Mononuclear cell (primary cell): ENCODE measurements around the gene TUBA8. TPM values are rescaled to one million over a fixed set of nuclear protein-coding genes. Genes with fewer than 3 reads are reported as not detected.
"Not testable (repeated sequence)": the region's sequence is repeated elsewhere in the genome, so short reads cannot be mapped to it uniquely, and the experiment has no call there.

Source experiments
- H3K27me3 ChIP-seq: 2 replicates; pipeline ENCODE4 v1.6.0; 2011; ENCODE audit warnings: low read length, control low read depth; ENCODE audit not compliant: insufficient read depth
- H3K4me1 ChIP-seq: 2 replicates; pipeline ENCODE4 v1.5.1; 2011; ENCODE audit warnings: mild to moderate bottlenecking, low read length, control low read depth; ENCODE audit not compliant: insufficient read depth
- H3K4me3 ChIP-seq: 2 replicates; pipeline ENCODE4 v1.5.1; 2011; ENCODE audit warnings: mild to moderate bottlenecking, low read length, moderate library complexity
- H3K9me3 ChIP-seq: 2 replicates; pipeline ENCODE4 v1.5.1; 2011; ENCODE audit warnings: low read depth, mild to moderate bottlenecking, control low read depth, low read length
- total RNA-seq: library from RNA; depleted of rRNA; stranded (reverse); fragments of >200 nt; gene quantifications from one replicate; pipeline ENCODE4 v1.2.3, GENCODE V29; 2012

TUBA8 gene
- total RNA-seq, 1 donor, result 7.7 TPM

DNA sequence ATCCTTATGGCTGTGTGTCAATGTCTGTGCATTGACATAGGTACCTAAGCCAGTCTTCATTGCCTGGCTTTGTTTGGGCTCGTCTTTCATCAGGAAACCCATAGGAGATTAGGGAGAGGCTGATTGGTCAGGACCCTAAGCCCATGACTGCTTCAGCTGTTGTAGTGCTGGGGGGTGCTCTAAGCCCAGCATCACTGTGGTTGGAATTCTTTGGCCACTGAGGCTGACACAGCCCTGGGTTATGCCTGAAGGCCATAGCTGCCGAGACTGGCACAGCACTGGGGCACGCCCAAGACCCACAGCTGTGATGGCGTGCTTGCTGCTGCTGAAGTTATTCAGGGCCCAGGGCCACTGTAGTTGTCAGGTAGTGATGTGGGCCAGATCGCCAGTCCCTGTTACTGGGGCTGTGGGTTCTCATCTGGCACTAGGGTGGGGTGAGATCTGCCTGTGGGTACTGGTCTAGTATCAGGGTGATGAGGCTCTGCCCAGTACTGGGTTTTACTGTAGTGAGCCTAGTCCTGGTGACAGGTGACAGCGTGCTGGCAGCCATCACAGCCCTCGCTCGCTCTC, 44.3 kb downstream of the TUBA8 start:
- peaks cover 13% of the 10 kb centered on the region for H3K4me1 ChIP-seq

GRCh38 chr22:18155546-18155945, 44.9 kb downstream of the TUBA8 start:
- not testable (repeated sequence) for H3K9me3 ChIP-seq, H3K4me3 ChIP-seq, H3K27me3 ChIP-seq
- peaks cover 11% of the 10 kb centered on the region for H3K4me1 ChIP-seq

More for the DNA sequence above, 44.3 kb downstream of the TUBA8 start:
- H3K27me3 ChIP-seq, result no peaks in the 10 kb centered on the region
- H3K4me3 ChIP-seq, result no peak overlapping the region
- H3K9me3 ChIP-seq, result no peaks in the 10 kb centered on the region

GRCh38 chr22:18156878-18157713, 46.5 kb downstream of the TUBA8 start:
- no peaks in the 10 kb centered on the region for H3K27me3 ChIP-seq
- no peaks in the 10 kb centered on the region for H3K9me3 ChIP-seq
- peaks cover 7% of the 10 kb centered on the region for H3K4me1 ChIP-seq
- H3K4me3 ChIP-seq, result no peak overlapping the region

DNA sequence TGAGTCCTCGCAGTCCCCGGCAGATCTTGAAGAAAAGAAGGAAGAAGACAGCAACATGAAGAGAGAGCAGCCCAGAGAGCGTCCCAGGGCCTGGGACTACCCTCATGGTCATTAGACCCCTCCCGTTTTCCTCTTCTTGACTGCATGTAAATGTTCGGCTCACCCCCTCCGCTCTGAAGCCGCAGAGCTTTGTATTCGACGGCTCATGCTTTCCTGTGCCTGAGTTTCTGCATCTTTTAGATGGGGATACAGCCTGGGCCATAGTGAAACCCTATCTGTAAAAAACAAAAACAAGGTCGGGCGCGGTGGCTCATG, 47.1 kb downstream of the TUBA8 start:
- peaks cover 1% of the 10 kb centered on the region for H3K4me1 ChIP-seq
- H3K4me3 ChIP-seq, result no peak overlapping the region
- H3K9me3 ChIP-seq, result no peaks in the 10 kb centered on the region

DNA sequence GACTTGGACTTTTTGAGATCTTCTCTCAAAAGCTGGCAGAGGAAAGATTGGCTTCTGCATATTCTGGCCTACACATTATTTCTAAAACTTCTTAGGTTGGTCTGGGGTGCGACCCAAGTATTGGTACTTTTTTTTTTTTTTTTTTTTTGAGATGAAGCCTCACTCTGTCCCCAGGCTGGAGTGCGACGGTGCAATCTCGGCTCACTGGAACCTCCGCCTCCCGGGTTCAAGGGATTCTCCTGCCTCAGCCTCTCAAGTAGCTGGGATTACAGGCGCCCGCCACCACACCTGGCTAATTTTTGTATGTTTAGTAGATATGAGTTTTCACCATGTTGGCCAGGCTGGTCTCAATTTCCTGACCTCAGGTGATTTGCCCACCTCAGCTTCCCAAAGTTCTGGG, 50.0 kb downstream of the TUBA8 start:
- H3K4me3 ChIP-seq, H3K27me3 ChIP-seq, H3K9me3 ChIP-seq, H3K4me1 ChIP-seq: not testable (repeated sequence)

More for the DNA sequence above, 47.1 kb downstream of the TUBA8 start:
- no peaks in the 10 kb centered on the region for H3K27me3 ChIP-seq

- not testable (repeated sequence) for H3K4me1 ChIP-seq, H3K4me3 ChIP-seq, H3K27me3 ChIP-seq, H3K9me3 ChIP-seq
Measured at GRCh38 chr22:18163843-18164242, 53.2 kb downstream of the TUBA8 start.

GRCh38 chr22:18164584-18164983, 54.0 kb downstream of the TUBA8 start:
- not testable (repeated sequence) for H3K27me3 ChIP-seq

DNA sequence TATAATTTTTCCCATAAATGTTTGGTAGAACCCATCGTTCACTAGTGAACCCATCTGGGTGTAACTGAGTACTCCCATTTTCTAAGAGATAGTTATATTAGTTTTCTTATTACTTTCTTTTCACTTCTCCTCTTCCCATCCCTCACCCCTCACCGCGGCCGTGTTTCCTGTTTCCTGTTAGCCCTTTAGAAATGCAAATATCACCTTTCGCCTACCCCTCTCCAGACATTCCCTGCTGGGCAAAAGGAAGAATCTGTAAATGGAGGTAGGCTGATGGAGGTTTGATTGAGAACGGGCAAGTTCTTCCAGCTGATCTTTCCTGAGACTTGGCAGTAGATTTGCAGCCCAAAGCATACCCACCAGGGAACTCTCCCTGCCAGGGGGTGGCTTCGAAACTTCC, 54.7 kb downstream of the TUBA8 start:
- H3K4me3 ChIP-seq, H3K4me1 ChIP-seq, H3K9me3 ChIP-seq, H3K27me3 ChIP-seq: not testable (repeated sequence)

More at GRCh38 chr22:18164584-18164983, 54.0 kb downstream of the TUBA8 start:
- H3K4me3 ChIP-seq, H3K4me1 ChIP-seq, H3K9me3 ChIP-seq: not testable (repeated sequence)

DNA sequence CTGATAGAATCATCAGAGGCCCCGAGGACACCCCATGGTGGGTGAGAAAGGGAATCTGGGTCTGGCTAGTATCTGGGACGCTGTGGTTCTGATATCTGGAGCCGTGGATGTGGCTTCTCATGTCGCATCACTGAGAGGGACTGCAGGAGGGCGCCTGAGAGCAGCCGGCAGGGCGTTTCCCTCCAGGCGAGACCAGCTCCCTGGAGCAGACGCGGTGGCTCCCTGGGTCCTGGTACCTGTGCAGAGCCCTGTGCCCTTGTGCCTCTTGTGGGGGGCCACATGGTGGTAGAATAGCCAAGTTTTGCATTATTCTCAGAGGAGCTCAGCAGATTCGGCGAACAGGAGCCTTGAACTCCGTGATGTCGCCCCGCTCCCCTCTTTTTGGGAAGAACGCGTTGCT, 59.7 kb downstream of the TUBA8 start:
- H3K27me3 ChIP-seq, H3K4me3 ChIP-seq, H3K9me3 ChIP-seq, H3K4me1 ChIP-seq: not testable (repeated sequence)

- H3K4me3 ChIP-seq, H3K9me3 ChIP-seq, H3K27me3 ChIP-seq, H3K4me1 ChIP-seq: not testable (repeated sequence)
Measured at GRCh38 chr22:18172203-18172602, 61.6 kb downstream of the TUBA8 start.

DNA sequence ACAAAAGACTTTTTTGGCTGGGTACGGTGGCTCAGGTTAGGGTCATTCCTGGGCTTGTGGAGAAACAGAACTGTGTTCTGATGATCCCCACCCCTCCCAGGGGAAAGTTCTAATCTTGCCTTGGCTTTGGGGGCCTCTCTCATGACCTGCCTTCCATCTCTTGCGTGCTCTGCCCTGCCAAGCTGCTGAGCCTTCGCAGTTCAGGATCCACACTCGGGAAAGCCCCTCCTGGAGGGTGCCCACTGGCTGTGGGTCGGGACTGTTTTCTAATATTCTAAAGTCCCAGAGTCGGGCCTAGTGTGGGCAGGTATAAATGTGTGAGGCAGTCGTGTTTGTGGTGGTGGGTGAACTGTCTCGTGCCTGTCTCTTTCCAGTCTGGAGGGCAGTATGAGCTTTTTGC, 62.2 kb downstream of the TUBA8 start:
- H3K9me3 ChIP-seq, H3K4me1 ChIP-seq, H3K27me3 ChIP-seq, H3K4me3 ChIP-seq: not testable (repeated sequence)

GRCh38 chr22:18173441-18173840, 62.8 kb downstream of the TUBA8 start:
- H3K4me3 ChIP-seq, H3K9me3 ChIP-seq, H3K4me1 ChIP-seq, H3K27me3 ChIP-seq: not testable (repeated sequence)

Other genes with a start within 250 kb of the TUBA8 start
- 11.0 TPM for gene MICAL3, start 86.2 kb upstream of the TUBA8 start, total RNA-seq
- 15.5 TPM for gene PEX26, start 32.8 kb upstream of the TUBA8 start, total RNA-seq
- 0.94 TPM for gene USP18, start 39.4 kb downstream of the TUBA8 start, total RNA-seq